GM06990 (cell line): ENCODE results near the gene CASK.

ENCODE experiments used
- DNase-seq: peaks from one replicate; pipeline ENCODE4 v3.0.0-alpha.2; 2011; ENCODE audit not compliant: insufficient read length; ENCODE audit errors: extremely low read depth
- H3K27me3 ChIP-seq: replicated peaks from 2 replicates; pipeline ENCODE4 v1.6.0; 2011; ENCODE audit warnings: low read length; ENCODE audit not compliant: control insufficient read depth, insufficient read depth
- H3K36me3 ChIP-seq: 2 replicates; pipeline ENCODE4 v1.5.1; 2011; ENCODE audit warnings: low read length; ENCODE audit not compliant: control insufficient read depth, insufficient read depth
- H3K4me3 ChIP-seq: replicated peaks from 2 replicates; pipeline ENCODE4 v1.5.1; 2011; ENCODE audit warnings: low read depth, mild to moderate bottlenecking, control low read depth, low read length
- TF ChIP-seq, protein P1 (sequence below): IDR thresholded peaks from 2 replicates; pipeline ENCODE4 v1.5.1; 2011; ENCODE audit warnings: low read length, control low read depth, mild to moderate bottlenecking, inconsistent platforms; ENCODE audit not compliant: insufficient read depth, poor library complexity, severe bottlenecking

The CASK gene

GRCh38 chrX:41630091-41630490, 293.3 kb downstream of the CASK start:
- no peak overlapping the region for H3K4me3 ChIP-seq
- no peaks in the 10 kb centered on the region for H3K27me3 ChIP-seq
- DNase-seq = no peak
- TF ChIP-seq, protein P1, sequence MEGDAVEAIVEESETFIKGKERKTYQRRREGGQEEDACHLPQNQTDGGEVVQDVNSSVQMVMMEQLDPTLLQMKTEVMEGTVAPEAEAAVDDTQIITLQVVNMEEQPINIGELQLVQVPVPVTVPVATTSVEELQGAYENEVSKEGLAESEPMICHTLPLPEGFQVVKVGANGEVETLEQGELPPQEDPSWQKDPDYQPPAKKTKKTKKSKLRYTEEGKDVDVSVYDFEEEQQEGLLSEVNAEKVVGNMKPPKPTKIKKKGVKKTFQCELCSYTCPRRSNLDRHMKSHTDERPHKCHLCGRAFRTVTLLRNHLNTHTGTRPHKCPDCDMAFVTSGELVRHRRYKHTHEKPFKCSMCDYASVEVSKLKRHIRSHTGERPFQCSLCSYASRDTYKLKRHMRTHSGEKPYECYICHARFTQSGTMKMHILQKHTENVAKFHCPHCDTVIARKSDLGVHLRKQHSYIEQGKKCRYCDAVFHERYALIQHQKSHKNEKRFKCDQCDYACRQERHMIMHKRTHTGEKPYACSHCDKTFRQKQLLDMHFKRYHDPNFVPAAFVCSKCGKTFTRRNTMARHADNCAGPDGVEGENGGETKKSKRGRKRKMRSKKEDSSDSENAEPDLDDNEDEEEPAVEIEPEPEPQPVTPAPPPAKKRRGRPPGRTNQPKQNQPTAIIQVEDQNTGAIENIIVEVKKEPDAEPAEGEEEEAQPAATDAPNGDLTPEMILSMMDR = no peak
- no peaks in the 10 kb centered on the region for H3K36me3 ChIP-seq

GRCh38 chrX:41629539-41629938, 293.8 kb downstream of the CASK start:
- DNase-seq = no peak
- H3K4me3 ChIP-seq = no peak overlapping the region
- TF ChIP-seq, protein P1 = no peak
- no peaks in the 10 kb centered on the region for H3K36me3 ChIP-seq
- H3K27me3 ChIP-seq = no peaks in the 10 kb centered on the region

DNA sequence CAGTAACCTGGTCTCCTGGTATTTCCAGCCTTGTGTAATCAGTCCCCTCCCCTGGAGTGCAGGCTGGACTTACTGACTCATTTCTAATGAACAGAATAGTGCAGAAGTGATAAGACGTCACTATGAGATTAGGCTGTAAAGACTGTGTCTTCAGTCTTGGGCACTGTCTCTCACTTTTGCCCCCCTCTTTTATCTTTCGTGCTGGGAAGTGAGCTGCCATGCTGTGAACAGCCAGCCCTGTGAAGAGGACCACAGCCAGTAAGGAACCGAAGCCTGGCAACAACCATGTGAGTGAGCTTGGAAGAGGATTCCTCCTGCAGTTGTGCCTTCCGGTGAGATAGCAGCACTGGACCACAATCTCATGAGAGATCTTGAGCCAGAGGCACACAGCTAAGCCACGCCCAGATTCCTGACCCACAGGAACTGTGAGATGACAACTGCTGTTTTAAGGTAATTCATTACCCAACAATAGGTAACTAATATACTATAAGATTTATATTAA, 302.1 kb downstream of the CASK start:
- no peak for DNase-seq
- Histone ChIP-seq H3K4me3 (no peak overlapping the region), H3K27me3 (no peaks in the 10 kb centered on the region; the same call in 1 of the 2 replicates), H3K36me3 (no peaks in the 10 kb centered on the region)
- TF ChIP-seq, protein P1 = no peak

DNA sequence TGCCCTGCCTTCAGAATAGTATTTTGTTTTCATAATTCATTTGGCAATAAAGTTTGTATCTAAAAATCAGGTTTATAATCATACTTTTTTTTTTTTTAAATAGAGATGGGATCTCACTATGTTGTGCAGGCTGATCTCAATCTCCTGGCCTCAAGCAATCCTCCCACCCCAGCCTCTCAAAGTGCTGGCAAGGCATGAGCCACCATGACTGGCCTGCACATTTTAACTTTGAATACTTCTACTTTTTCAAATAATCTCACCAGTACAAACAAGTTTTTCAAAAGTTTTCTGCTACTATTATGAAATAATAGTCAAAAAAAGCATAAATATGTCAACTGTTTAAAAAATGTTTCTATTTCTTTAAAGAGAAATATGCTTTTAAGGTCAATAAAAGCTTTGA, 304.1 kb downstream of the CASK start:
- Histone ChIP-seq H3K36me3 (no peaks in the 10 kb centered on the region), H3K27me3 (no peaks in the 10 kb centered on the region; the same call in 1 of the 2 replicates), H3K4me3 (no peak overlapping the region)
- TF ChIP-seq, protein P1 = no peak
- no peak for DNase-seq

DNA sequence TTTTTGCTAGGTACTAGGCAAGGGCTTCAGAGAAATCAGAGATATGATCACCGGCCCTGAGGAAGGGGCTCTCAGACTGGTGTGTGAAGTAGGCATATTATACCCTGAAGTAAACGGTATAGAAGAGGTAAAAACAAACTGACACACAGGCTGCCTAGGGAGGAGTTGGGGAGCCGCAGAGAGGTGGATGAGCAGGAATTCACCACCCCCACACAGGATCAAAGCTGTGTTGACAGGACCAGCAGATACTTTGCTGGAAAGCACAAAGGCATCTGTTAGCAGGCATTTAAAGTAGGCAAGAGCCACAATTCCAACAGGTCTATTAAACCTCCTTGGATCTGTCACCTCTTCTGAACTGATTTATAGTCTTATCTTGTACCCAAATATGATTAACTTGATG, 306.4 kb downstream of the CASK start:
- H3K36me3 ChIP-seq = no peaks in the 10 kb centered on the region
- TF ChIP-seq, protein P1 = no peak
- H3K27me3 ChIP-seq = no peaks in the 10 kb centered on the region; the same call in 1 of the 2 replicates
- H3K4me3 ChIP-seq = no peak overlapping the region
- DNase-seq = no peak

DNA sequence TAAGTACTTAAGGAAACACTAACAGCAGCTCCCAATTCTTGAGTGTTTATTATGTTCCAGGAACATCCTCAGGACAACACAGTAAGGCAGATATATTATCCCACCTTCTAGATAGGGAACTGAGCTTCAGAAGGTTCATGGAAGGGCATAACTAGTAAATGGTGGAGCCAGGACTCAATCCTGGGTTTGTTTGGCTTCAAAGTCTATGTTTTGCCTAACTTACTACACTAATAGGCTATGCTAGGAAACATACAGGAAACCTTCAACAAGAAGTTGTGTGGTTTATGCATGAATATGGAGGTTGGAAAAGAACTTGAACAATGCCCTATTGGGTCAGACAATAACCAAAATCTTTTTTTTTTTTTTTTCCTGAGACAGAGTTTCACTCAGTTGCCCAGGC, 307.1 kb downstream of the CASK start:
- TF ChIP-seq, protein P1 = no peak

More for the DNA sequence above, 307.1 kb downstream of the CASK start:
- Histone ChIP-seq H3K4me3 (no peak overlapping the region), H3K27me3 (no peaks in the 10 kb centered on the region; the same call in 1 of the 2 replicates), H3K36me3 (no peaks in the 10 kb centered on the region)
- DNase-seq = no peak
